SJCRH30 (cell line): ENCODE measurements around the gene RALGPS1. TPM values are rescaled to one million over a fixed set of nuclear protein-coding genes. Genes with fewer than 3 reads are reported as not detected.

Experiments used
- DNase-seq, 2 experiments: peaks; one replicate each; pipeline ENCODE4 v3.0.0-alpha.2; 2015 to 2020
- H3K27ac ChIP-seq: fragments of 250-450 bp; sonication (Bioruptor Pico); 2 replicates; pipeline ENCODE4 v1.5.1; 2020; ENCODE audit warnings: mild to moderate bottlenecking, moderate library complexity
- H3K27me3 ChIP-seq: fragments of 250-450 bp; sonication (Bioruptor Pico); 2 replicates; pipeline ENCODE4 v1.5.1; 2020; ENCODE audit warnings: mild to moderate bottlenecking, moderate library complexity
- H3K36me3 ChIP-seq: fragments of 250-450 bp; sonication (Bioruptor Pico); 2 replicates; pipeline ENCODE4 v1.5.1; 2020; ENCODE audit warnings: mild to moderate bottlenecking, moderate library complexity
- H3K4me1 ChIP-seq: fragments of 250-450 bp; sonication (Bioruptor Pico); 2 replicates; pipeline ENCODE4 v1.5.1; 2020; ENCODE audit warnings: mild to moderate bottlenecking, moderate library complexity
- H3K4me3 ChIP-seq: fragments of 250-450 bp; sonication (Bioruptor Pico); 2 replicates; pipeline ENCODE4 v1.5.1; 2020; ENCODE audit warnings: mild to moderate bottlenecking, moderate library complexity
- H3K9me3 ChIP-seq: fragments of 250-450 bp; sonication (Bioruptor Pico); replicated peaks from 2 replicates; pipeline ENCODE4 v1.5.1; 2020; ENCODE audit warnings: mild to moderate bottlenecking, moderate library complexity
- total RNA-seq: library from RNA; depleted of rRNA; stranded (reverse); fragments of >200 nt; shearing (Covaris generic); gene quantifications from 2 replicates; pipeline ENCODE4 v1.2.3, GENCODE V29; 2014

Gene RALGPS1
- total RNA-seq, 1 experiment from 2014 or later = 1.8 TPM

GRCh38 chr9:126956917-126957686 lies 42.5 kb downstream of the RALGPS1 start:
- Histone ChIP-seq H3K4me1 (peaks cover 12% of the 10 kb centered on the region), H3K36me3 (no peaks in the 10 kb centered on the region), H3K27me3 (no peaks in the 10 kb centered on the region), H3K9me3 (no peaks in the 10 kb centered on the region), H3K4me3 (no peak overlapping the region), H3K27ac (peak overlapping the region; percentile 47)
- peak; percentile 57 to 75 for DNase-seq

- peaks cover 12% of the 10 kb centered on the region for H3K4me1 ChIP-seq
- H3K27ac ChIP-seq = peak overlapping the region; percentile 47
- no peaks in the 10 kb centered on the region for H3K9me3 ChIP-seq
- DNase-seq = peak in 1 of 2 experiments; percentile 26
- H3K27me3 ChIP-seq = no peaks in the 10 kb centered on the region
- no peaks in the 10 kb centered on the region for H3K36me3 ChIP-seq
- H3K4me3 ChIP-seq = no peak overlapping the region
Observed at GRCh38 chr9:126957687-126958053, 43.1 kb downstream of the RALGPS1 start.

- Histone ChIP-seq H3K4me3 (no peak overlapping the region), H3K9me3 (no peaks in the 10 kb centered on the region), H3K36me3 (no peaks in the 10 kb centered on the region), H3K4me1 (peaks cover 12% of the 10 kb centered on the region), H3K27me3 (no peaks in the 10 kb centered on the region), H3K27ac (no peak overlapping the region)
- no peak for DNase-seq
Observed at GRCh38 chr9:126959336-126959735, 44.8 kb downstream of the RALGPS1 start.

- Histone ChIP-seq H3K4me3 (no peak overlapping the region), H3K27me3 (no peaks in the 10 kb centered on the region), H3K4me1 (peaks cover 12% of the 10 kb centered on the region), H3K9me3 (no peaks in the 10 kb centered on the region), H3K36me3 (no peaks in the 10 kb centered on the region), H3K27ac (no peak overlapping the region)
- no peak for DNase-seq
Observed at GRCh38 chr9:126959917-126960316, 45.3 kb downstream of the RALGPS1 start.

GRCh38 chr9:126962336-126962735 lies 47.8 kb downstream of the RALGPS1 start:
- no peak for DNase-seq
- H3K4me1 ChIP-seq = peaks cover 5% of the 10 kb centered on the region
- no peaks in the 10 kb centered on the region for H3K27me3 ChIP-seq
- no peak overlapping the region for H3K27ac ChIP-seq
- no peaks in the 10 kb centered on the region for H3K9me3 ChIP-seq
- H3K4me3 ChIP-seq = no peak overlapping the region
- no peaks in the 10 kb centered on the region for H3K36me3 ChIP-seq

- Histone ChIP-seq H3K9me3 (no peaks in the 10 kb centered on the region), H3K36me3 (no peaks in the 10 kb centered on the region), H3K4me3 (no peak overlapping the region), H3K27me3 (no peaks in the 10 kb centered on the region), H3K27ac (no peak overlapping the region), H3K4me1 (no peaks in the 10 kb centered on the region)
- DNase-seq = no peak
Observed at GRCh38 chr9:126965077-126965476, 50.5 kb downstream of the RALGPS1 start.

GRCh38 chr9:126965541-126966428 lies 51.2 kb downstream of the RALGPS1 start:
- Histone ChIP-seq H3K4me3 (no peak overlapping the region), H3K36me3 (no peaks in the 10 kb centered on the region), H3K9me3 (no peaks in the 10 kb centered on the region), H3K4me1 (no peaks in the 10 kb centered on the region), H3K27ac (no peak overlapping the region), H3K27me3 (no peaks in the 10 kb centered on the region)
- peak; percentile 50 to 74 for DNase-seq

- DNase-seq = no peak
- Histone ChIP-seq H3K27ac (no peak overlapping the region), H3K36me3 (no peaks in the 10 kb centered on the region), H3K4me3 (no peak overlapping the region), H3K4me1 (peaks cover 7% of the 10 kb centered on the region), H3K27me3 (no peaks in the 10 kb centered on the region), H3K9me3 (no peaks in the 10 kb centered on the region)
Observed at GRCh38 chr9:126971261-126971660, 56.7 kb downstream of the RALGPS1 start.

- Histone ChIP-seq H3K36me3 (no peaks in the 10 kb centered on the region), H3K4me1 (peaks cover 7% of the 10 kb centered on the region), H3K9me3 (no peaks in the 10 kb centered on the region), H3K27ac (no peak overlapping the region), H3K27me3 (no peaks in the 10 kb centered on the region), H3K4me3 (no peak overlapping the region)
- DNase-seq = no peak
Observed at GRCh38 chr9:126973651-126974529, 59.3 kb downstream of the RALGPS1 start.

GRCh38 chr9:126974594-126974993 lies 60.0 kb downstream of the RALGPS1 start:
- no peaks in the 10 kb centered on the region for H3K27me3 ChIP-seq
- no peaks in the 10 kb centered on the region for H3K9me3 ChIP-seq
- H3K36me3 ChIP-seq = no peaks in the 10 kb centered on the region
- H3K4me3 ChIP-seq = no peak overlapping the region
- peak in 1 of 2 experiments; percentile 30 for DNase-seq
- H3K4me1 ChIP-seq = peaks cover 7% of the 10 kb centered on the region
- H3K27ac ChIP-seq = no peak overlapping the region

- Histone ChIP-seq H3K4me1 (peaks cover 7% of the 10 kb centered on the region), H3K4me3 (no peak overlapping the region), H3K9me3 (no peaks in the 10 kb centered on the region), H3K27me3 (no peaks in the 10 kb centered on the region), H3K27ac (no peak overlapping the region), H3K36me3 (no peaks in the 10 kb centered on the region)
- DNase-seq = no peak
Observed at GRCh38 chr9:126975327-126976220, 61.0 kb downstream of the RALGPS1 start.

- H3K4me3 ChIP-seq = no peak overlapping the region
- H3K36me3 ChIP-seq = no peaks in the 10 kb centered on the region
- no peak for DNase-seq
- H3K9me3 ChIP-seq = no peaks in the 10 kb centered on the region
- no peaks in the 10 kb centered on the region for H3K27me3 ChIP-seq
- no peak overlapping the region for H3K27ac ChIP-seq
- H3K4me1 ChIP-seq = peaks cover 8% of the 10 kb centered on the region
Observed at GRCh38 chr9:126979461-126979860, 64.9 kb downstream of the RALGPS1 start.

GRCh38 chr9:126980231-126980630 lies 65.6 kb downstream of the RALGPS1 start:
- no peak for DNase-seq
- H3K4me3 ChIP-seq = no peak overlapping the region
- H3K27me3 ChIP-seq = no peaks in the 10 kb centered on the region
- H3K36me3 ChIP-seq = no peaks in the 10 kb centered on the region
- H3K4me1 ChIP-seq = peaks cover 8% of the 10 kb centered on the region
- no peak overlapping the region for H3K27ac ChIP-seq
- no peaks in the 10 kb centered on the region for H3K9me3 ChIP-seq

- H3K4me3 ChIP-seq = no peak overlapping the region
- H3K27ac ChIP-seq = no peak overlapping the region
- H3K4me1 ChIP-seq = peaks cover 18% of the 10 kb centered on the region
- DNase-seq = no peak
- H3K9me3 ChIP-seq = no peaks in the 10 kb centered on the region
- no peaks in the 10 kb centered on the region for H3K36me3 ChIP-seq
- no peaks in the 10 kb centered on the region for H3K27me3 ChIP-seq
Observed at GRCh38 chr9:126981218-126981617, 66.6 kb downstream of the RALGPS1 start.
